C4-2B (cell line): Measurements from ENCODE around the gene LUC7L.
"Not testable (repeated sequence)": the region's sequence is repeated elsewhere in the genome, so short reads cannot be mapped to it uniquely, and the experiment has no call there.

Experiments
- H3K27ac ChIP-seq: fragments of 450-650 bp; 2 replicates; pipeline ENCODE4 v1.5.1; 2017
- CTCF ChIP-seq: fragments of 450-650 bp; conservative IDR thresholded peaks from 2 replicates; pipeline ENCODE4 v1.5.1; 2017; ENCODE audit warnings: mild to moderate bottlenecking
- ZFX ChIP-seq: fragments of 450-650 bp; IDR thresholded peaks from 2 replicates; pipeline ENCODE4 v1.6.1; 2017

Gene LUC7L

DNA sequence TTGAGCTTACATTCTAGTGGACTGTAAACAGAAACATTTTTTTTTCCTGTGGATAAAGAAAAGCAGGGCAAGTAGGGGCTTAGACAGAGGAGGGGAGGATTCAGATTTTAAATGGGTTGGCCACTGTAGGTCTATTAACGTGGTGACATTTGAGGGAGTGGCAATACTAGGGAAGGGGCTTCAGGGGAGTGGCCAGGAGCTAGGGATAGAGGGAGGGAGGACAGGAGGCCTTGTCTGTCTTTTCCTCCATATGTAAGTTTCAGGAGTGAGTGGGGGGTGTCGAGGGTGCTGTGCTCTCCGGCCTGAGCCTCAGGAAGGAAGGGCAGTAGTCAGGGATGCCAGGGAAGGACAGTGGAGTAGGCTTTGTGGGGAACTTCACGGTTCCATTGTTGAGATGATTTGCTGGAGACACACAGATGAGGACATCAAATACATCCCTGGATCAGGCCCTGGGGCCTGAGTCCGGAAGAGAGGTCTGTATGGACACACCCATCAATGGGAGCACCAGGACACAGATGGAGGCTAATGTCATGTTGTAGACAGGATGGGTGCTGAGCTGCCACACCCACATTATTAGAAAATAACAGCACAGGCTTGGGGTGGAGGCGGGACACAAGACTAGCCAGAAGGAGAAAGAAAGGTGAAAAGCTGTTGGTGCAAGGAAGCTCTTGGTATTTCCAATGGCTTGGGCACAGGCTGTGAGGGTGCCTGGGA lies 70.0 kb downstream of the LUC7L start:
- no peak overlapping the region for H3K27ac ChIP-seq
- TF ChIP-seq CTCF, result no peak
- TF ChIP-seq ZFX, result no peak

DNA sequence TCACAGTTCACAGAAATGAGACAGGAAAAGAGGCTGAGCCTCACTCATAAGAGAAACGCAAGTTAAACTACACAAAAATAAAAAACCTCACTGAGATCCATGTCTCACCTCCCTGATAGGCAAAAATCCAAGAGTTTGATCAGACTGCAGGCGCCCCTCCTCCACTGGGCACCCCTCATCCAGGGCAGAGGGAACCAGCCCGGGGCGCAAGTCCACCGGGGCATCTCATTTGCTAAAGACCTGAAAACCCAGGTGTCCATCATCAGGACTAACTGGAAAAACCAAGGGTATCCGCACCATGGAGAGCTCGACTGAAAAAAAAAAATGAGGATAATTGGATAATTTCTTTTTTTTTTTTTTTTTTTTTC lies 74.2 kb downstream of the LUC7L start:
- TF ChIP-seq CTCF (no peak), ZFX (no peak)
- H3K27ac ChIP-seq, result no peak overlapping the region

DNA sequence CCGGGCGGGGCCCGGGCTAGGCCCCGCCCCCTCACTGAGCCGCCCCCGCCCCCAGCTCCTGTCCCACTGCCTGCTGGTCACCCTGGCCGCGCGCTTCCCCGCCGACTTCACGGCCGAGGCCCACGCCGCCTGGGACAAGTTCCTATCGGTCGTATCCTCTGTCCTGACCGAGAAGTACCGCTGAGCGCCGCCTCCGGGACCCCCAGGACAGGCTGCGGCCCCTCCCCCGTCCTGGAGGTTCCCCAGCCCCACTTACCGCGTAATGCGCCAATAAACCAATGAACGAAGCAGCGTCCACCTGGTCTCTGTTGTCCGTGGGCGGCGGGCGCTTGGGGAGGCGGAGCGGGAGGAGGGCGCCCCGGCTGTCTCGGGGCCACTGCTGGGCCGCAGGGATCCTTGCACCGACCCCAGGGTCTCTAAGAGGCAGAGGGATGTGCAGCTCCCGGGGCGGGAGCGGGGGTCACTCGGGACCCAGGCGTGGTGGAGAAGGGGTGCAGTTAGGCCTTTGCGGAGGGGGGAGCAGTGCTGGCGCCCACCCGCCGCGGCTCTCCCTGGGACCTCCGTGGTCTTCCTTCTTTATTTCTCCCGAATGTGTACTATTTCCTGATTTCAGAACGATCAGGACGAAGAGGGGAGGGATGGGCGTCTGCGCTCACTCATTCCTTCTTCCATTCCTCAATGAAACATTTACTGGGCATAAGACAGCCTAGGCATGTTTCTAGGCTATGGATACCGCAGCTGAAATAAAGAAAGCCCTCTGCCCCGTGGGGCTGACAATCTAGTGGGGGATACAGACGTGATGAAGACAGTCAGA lies 74.8 kb downstream of the LUC7L start:
- H3K27ac ChIP-seq, result no peak overlapping the region
- TF ChIP-seq CTCF, result no peak
- no peak for TF ChIP-seq ZFX

GRCh38 chr16:153550-154216 lies 75.6 kb downstream of the LUC7L start:
- not testable (repeated sequence) for H3K27ac ChIP-seq

DNA sequence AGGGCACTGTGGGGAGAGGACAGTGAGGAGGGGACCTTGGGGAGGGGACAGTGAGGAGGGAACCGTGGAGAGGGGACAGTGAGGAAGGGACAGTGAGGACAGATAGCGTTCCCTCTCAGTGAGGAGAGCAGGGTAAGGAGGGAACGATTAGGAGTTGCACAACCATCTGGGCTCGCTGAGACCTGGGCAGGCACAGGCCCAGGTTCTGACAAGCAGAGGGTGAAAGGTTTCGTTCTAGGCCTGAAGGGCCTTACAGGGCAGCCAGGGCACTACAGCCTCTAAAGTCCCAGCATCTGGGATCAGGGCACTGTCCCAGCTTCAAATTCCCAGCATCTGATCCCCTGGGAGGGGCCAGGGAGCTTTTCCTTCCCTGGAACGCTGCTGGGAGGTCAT lies 76.1 kb downstream of the LUC7L start:
- not testable (repeated sequence) for H3K27ac ChIP-seq

DNA sequence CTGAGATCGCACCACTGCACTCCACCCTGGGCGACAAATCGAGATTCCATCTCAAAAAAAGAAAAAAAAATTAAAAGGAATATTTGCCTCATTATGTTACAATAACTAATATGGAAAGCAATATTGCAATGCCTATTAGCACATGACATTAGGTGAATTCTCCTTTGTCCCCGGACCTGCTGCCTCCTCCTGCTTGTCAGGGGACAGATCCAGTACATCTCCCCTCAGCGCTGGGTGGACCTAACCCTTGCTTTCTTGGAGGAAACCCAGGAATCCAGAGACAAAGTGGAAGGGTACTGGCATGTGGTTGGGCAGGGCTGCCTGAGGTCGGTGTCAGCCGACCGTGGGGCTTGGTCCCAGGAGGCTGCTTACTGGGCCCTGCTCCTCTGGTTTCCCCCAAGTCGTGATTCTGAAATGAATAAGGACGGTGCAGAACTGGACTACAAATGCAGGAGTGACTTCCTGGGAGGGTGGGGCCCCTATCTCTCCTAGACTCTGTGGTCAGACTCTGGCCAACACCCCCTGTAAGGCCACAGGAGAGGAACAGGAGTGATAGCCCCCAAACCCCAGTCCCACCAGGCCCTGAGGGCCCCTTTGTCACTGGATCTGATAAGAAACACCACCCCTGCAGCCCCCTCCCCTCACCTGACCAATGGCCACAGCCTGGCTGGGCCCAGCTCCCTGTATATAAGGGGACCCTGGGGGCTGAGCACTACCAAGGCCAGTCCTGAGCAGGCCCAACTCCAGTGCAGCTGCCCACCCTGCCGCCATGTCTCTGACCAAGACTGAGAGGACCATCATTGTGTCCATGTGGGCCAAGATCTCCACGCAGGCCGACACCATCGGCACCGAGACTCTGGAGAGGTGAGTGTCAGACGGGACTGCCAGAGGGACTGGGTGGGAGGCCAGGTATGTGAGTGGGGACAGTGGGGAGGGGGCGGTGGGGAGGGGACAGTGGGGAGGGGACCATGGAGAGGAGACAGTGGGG lies 76.8 kb downstream of the LUC7L start, which contains the start of gene HBZ:
TSS of gene HBZ (plus strand) at position 504 of the 988 bp plus-strand sequence. CDS start at position 770, 266 bp downstream.
- TF ChIP-seq CTCF (no peak), ZFX (no peak)
- H3K27ac ChIP-seq, result no peak within 1 kb of the TSS

DNA sequence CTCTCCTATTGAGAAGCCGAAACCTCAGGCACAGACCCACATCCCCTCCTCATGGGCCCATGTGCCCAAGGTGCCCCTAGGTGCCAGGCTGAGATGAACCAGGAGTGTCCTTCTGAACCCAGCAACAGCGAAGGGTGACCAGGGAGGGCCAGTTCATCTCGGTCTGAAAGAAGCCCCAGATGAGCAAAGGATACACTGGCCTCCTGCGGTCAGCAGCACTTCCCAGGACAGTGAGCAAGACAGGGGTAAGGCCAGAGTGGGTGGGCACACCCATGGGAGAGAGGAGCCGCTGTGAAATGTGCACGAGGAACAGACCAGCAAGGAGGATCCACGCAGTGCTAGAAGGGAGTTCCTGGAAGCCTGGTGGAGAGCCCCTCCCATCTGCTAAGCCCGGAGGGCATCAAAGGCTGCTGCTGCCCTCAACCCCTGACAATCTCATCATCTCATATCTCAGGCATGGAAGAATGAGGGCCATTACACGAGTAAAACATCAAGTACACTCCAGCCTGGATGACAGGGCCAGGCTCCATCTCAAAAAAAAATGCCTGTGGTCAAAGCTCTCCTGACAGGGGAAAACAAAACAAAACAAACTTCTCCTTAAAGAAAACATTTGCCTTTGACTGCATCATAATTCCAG lies 80.1 kb downstream of the LUC7L start:
- TF ChIP-seq CTCF (no peak), ZFX (no peak)

More for the DNA sequence above, 80.1 kb downstream of the LUC7L start:
- no peak overlapping the region for H3K27ac ChIP-seq
